GM18861 (cell line): Measurements from ENCODE around the gene TMEM171.

Experiments used
- ATAC-seq: cut with Tn5 transposase; IDR thresholded peaks from one replicate; pipeline ENCODE4 v1.9.1; 2021; ENCODE audit not compliant: unreplicated experiment

The TMEM171 gene

DNA sequence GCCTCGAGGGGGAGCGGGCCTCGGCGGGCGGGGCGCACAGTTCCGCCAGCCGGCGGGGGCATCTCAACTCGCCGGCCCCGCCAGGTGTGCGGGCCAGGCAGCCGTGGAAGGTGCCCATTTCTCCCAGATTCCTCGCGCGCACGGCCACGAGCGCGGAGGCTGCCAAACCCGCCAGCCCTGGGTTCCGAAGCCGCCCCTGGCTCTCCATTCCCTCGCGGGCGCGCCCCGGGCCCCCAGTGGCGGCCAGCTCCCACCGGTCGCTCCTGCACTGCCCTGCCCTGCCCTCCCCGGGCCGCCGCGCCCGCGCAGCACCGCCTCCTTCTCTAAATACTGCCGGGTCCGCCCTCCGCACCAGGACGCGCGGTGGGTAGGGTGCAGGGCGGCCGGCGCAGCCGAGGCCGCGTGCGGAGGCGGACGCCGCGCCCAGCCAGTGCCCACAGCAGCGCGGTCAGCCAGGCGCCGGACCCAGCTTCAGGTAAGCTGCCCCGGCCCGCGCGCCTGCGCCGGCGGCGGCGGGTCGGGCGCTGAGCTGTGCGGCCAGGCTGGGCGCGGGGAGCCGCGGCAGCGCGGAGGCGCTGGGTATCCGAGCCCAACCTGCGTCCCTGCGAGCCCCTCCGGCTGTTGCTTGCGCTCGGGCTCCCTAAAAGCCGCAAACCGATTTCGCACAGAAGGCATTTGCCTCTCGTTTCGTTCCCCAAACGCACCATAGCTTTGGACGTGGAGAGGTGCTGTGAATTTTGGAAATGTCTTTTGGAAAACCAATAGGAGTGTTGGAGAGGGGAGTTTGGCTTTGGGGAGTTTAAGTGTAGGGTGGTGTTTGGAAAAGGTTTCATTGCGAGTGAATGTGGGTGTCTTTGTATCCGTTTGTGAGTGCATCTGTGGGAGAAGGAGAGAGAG, at the start of gene TMEM171:
TMEM171 (plus strand) TSS at position 354 of the 897 bp plus-strand sequence. CDS start 2,799 bp downstream, outside the sequence.
- no peak for ATAC-seq

GRCh38 chr5:73081093-73081492, 39.3 kb upstream of the TMEM171 start:
- ATAC-seq, result no peak

DNA sequence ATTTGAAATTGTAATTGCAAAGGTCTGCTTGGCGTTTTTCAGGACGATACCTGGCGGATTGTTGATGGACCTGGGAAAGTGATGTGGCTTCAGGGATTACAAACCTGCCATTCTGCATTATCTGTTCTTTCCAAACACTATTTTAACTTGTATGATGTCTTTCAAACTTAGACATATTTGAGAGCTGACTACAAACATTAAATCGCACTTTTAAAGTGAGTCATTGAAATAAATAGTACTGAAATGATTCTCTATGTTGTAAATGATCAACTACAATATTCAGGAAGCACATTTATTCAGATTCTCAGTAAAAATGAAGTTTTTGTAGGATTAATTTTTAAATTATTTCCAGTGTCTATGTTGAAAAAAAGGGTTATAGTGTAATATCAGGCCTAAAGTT, 32.3 kb upstream of the TMEM171 start:
- ATAC-seq, result no peak

DNA sequence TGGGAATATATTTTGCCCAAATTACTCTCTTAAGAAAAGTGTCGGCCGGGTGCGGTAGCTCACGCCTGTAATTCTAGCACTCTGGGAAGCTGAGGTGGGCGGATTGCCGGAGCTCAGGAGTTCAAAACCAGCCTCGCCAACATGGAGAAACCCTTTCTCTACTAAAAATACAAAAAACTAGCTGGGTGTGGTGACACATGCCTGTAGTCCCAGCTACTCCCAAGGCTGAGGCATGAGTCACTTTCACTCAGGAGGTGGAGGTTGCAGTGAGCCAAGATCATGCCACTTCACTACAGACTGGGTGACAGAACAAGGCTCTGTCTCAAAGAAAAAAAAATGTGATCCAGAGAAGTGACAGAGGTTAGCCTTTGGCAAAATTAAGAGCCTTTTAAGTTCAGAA, 26.4 kb upstream of the TMEM171 start:
- ATAC-seq, result no peak

DNA sequence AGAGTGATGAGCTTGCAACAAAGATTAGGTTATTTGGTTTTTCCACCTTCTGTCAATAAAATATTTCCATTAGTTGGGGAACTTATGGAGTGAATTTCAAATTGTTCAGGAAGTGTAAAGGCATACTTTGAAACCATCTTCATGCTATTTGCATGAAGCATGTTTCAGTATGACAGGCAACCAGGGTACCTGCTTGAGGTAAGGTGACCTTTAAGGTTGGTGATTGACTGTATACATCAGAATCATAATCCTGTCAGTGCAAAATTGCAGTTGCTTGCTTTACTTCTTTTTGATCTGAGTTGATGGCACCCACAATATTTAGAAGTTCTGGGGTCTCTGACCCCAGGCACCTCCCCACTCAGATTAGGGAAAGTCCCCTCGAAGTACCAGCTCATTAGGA, 26.0 kb upstream of the TMEM171 start:
- no peak for ATAC-seq

DNA sequence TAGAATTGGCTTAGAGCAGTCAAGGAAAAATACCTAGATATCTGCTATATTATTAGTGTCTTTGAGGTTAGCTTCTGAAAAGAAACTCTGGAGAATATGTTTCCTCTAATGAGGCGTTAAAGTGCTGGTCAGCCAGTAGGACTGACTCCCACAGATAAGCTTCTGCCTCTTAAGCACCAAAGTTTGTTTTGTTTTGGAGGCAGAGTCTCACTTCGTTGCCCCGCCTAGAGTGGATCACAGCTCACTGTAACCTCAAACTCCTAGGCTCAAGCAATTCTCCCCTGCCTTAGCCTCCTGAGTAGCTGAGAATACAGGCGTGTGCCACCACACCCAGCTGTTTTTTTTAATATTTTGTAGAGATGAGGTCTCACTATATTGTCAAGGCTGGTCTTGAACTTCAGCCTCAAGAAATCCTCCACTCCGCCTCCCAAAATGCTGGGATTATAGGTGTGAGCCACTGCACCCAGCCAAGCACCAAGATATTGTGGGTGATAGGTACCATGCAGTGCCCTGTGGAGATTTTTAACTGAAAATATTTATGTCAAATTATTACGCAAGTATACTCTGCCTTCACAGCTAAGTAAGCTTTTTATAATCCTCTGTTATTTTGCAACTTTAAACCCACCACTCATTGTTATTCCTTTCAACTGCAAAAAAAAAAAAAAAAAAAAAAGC, 24.7 kb upstream of the TMEM171 start:
- no peak for ATAC-seq

- ATAC-seq, result no peak
These were observed 24.2 kb upstream of the TMEM171 start for GRCh38 chr5:73096239-73096575.

DNA sequence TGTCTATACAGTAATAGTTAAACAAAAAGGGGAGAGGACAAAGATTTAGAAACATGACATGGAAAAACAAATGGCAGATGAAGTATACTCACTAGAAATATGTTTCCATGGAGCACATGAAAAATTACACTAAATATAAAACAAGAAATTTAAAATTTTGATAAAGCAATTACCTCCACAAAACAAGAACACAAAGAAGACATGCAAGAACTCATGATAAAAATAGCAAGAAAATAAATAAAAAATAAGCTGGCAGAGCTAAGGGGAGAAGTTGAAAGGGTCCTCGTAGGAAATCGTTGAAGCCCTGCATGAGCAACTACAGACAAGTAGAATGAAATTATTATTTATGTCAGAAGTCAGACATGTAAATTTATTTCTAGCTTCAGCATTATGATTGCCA, 22.6 kb upstream of the TMEM171 start:
- no peak for ATAC-seq

- ATAC-seq, result no peak
These were observed 20.3 kb upstream of the TMEM171 start for GRCh38 chr5:73100109-73100508.

DNA sequence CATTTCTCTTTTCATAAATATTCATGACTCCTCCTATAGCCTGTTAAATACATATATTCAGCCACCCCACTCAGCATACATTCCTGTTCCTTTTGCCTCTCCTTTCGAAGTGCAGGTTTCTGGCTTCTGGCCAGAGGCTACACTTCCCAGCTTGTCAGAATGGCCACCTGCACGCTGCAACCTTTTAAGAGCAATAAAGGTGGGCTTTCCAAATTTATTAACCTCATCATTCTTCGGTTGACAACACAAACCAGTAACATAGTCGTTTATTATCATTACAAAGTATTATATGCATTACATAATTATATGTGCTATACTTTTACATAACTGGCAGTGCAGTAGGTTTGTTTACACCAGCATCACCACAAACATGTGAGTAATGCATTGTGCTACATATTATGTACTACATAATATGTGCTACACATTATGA, 16.5 kb upstream of the TMEM171 start:
- no peak for ATAC-seq

GRCh38 chr5:73104326-73104725, 16.0 kb upstream of the TMEM171 start:
- ATAC-seq, result no peak

DNA sequence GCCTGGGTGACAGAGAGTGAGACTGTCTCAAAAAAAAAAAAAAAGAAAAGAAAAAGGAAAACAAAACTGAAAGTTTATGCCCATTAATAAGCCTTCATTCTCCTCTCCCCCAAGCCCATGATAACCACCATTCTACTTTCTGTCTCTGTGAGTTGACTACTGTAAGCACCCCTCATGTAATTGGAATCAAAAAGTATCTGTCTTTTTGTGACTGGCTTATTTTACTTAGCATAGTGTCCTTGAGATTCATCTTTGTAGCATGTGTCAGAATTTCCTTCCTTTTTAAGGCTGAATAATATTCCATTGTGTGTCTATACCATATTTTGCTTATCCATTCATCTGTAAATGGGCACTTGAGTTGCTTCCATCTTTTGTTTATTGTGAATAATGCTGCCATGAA, 14.0 kb upstream of the TMEM171 start:
- ATAC-seq, result no peak

- no peak for ATAC-seq
These were observed 10.2 kb upstream of the TMEM171 start for GRCh38 chr5:73110190-73110589.

GRCh38 chr5:73111536-73111935, 8.8 kb upstream of the TMEM171 start:
- ATAC-seq, result no peak

- ATAC-seq, result no peak
These were observed 8.0 kb upstream of the TMEM171 start for GRCh38 chr5:73112359-73112758.

DNA sequence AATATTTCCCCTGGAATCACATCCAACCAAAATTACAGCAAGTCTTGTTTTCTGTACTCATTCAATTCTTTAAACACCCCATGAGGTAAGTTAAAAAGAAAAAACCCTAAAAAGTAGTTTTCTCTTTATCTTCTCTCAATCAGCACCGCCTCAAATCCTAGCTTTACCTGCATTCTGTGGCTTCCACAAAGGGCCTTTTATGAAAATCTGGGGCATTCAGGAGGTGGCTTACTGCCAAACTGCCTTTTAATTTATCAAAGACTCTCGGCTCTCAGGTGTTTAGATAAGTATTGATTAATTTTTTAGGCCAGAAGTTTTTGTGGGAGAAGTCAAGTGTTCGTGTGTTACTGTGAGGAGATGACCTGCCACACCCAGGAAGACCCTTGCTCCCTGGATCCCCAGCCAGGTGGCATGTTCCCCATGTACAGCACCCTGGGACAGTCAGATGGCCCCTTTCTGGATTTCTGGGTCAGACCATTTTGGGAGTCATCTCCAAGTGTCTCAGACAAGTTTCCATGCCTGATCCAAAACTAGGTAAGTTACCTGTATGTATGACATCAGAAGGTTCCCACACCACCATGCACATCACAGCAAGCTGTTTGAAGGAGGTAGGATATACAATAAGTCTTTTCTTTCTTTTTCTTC, 6.2 kb upstream of the TMEM171 start:
- no peak for ATAC-seq

DNA sequence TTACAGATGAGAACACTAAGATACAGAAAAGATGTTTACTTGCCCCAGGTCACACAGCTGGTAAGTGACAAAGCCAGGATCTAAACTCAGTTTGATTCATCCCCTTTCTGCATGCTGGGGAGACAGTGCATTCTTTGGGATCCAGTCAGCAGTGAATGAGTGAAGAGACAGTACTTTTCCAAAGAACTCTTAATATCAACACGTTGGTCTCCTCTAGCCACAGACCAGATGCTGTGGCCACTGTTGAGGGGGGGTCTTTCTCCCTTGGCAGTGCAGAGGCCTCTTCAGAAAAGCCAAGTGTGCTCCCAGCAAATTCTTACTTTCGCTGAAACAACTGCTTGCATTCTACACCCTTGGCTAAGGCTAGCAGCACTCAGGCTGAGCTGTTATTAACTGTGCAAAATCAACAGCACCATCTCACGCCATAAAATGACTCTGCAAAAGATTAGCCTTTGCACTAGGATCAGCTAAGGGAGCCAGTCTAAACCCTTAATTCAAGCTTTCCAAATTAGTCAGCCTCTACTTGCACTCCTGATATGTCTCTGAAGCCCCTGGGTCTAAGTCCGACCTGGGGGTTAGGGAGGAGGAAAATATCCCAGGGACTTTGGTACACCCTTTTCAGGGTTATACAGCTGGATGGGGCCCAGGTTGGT, 4.8 kb upstream of the TMEM171 start:
- ATAC-seq, result no peak

- no peak for ATAC-seq
These were observed 3.9 kb upstream of the TMEM171 start for GRCh38 chr5:73116506-73116905.

GRCh38 chr5:73117088-73117740, 3.2 kb upstream of the TMEM171 start:
- no peak for ATAC-seq

- ATAC-seq, result no peak
These were observed 1.9 kb upstream of the TMEM171 start for GRCh38 chr5:73118391-73118973.
